Neural crest cell (in vitro differentiated cells): ENCODE results near the gene NAPSA. TPM values are rescaled to one million over a fixed set of nuclear protein-coding genes. Genes with fewer than 3 reads are reported as not detected.

ENCODE experiments used
- DNase-seq: peaks from one replicate; pipeline ENCODE4 v3.0.0; 2021; ENCODE audit warnings: low read depth, mixed read lengths, low spot score
- H3K27ac Mint-ChIP-seq: one replicate; pipeline ENCODE4 v1.8.0; 2021; ENCODE audit warnings: mild to moderate bottlenecking, mixed read lengths; ENCODE audit not compliant: unreplicated experiment
- H3K27me3 Mint-ChIP-seq: 2 replicates; pipeline ENCODE4 v1.8.0; 2021; ENCODE audit warnings: low read depth, mild to moderate bottlenecking, mixed read lengths
- H3K36me3 Mint-ChIP-seq: 2 replicates; pipeline ENCODE4 v1.8.0; 2021; ENCODE audit warnings: low read depth, mild to moderate bottlenecking, mixed read lengths
- H3K4me1 Mint-ChIP-seq: 2 replicates; pipeline ENCODE4 v1.8.0; 2021; ENCODE audit warnings: mixed read lengths
- H3K4me3 Mint-ChIP-seq: one replicate; pipeline ENCODE4 v1.8.0; 2021; ENCODE audit warnings: mild to moderate bottlenecking, mixed read lengths
- H3K9me3 Mint-ChIP-seq: 2 replicates; pipeline ENCODE4 v1.8.0; 2021; ENCODE audit warnings: mixed read lengths
- CTCF ChIP-seq: fragments of 200-600 bp; sonication (generic); conservative IDR thresholded peaks from 2 replicates; pipeline ENCODE4 v1.5.0; 2021; ENCODE audit warnings: antibody characterized with exemption, mild to moderate bottlenecking
- total RNA-seq: library from RNA; stranded (reverse); gene quantifications from 2 replicates; pipeline ENCODE4 v1.2.1, GENCODE V29; 2021

NAPSA gene
- total RNA-seq, 1 donor from 2014 or later: 1.0 TPM

- Mint-ChIP-seq H3K27me3 (peaks cover 41% of the 10 kb centered on the region), H3K27ac (no peak overlapping the region), H3K4me3 (peak overlapping the region; percentile 80), H3K9me3 (peaks cover 11% of the 10 kb centered on the region), H3K4me1 (peaks cover 38% of the 10 kb centered on the region), H3K36me3 (peaks cover 6% of the 10 kb centered on the region)
- TF ChIP-seq CTCF: no peak
- no peak for DNase-seq
Measured at GRCh38 chr19:50334741-50335421, 30.6 kb downstream of the NAPSA start.

GRCh38 chr19:50333737-50334617, 31.5 kb downstream of the NAPSA start:
- TF ChIP-seq CTCF: no peak
- Mint-ChIP-seq H3K9me3 (peaks cover 11% of the 10 kb centered on the region), H3K36me3 (peaks cover 6% of the 10 kb centered on the region), H3K27me3 (peaks cover 49% of the 10 kb centered on the region), H3K27ac (peak overlapping the region; percentile 96), H3K4me3 (peak overlapping the region; percentile 92), H3K4me1 (peaks cover 46% of the 10 kb centered on the region)
- DNase-seq: peak; percentile 83

GRCh38 chr19:50333235-50333736, 32.2 kb downstream of the NAPSA start:
- Mint-ChIP-seq H3K4me1 (peaks cover 46% of the 10 kb centered on the region), H3K4me3 (peak overlapping the region; percentile 92), H3K36me3 (peaks cover 6% of the 10 kb centered on the region), H3K27ac (peak overlapping the region; percentile 96), H3K9me3 (peaks cover 11% of the 10 kb centered on the region), H3K27me3 (peaks cover 50% of the 10 kb centered on the region)
- peak; percentile 72 for DNase-seq
- TF ChIP-seq CTCF: peak; percentile 28

- peaks cover 6% of the 10 kb centered on the region for H3K36me3 Mint-ChIP-seq
- H3K27me3 Mint-ChIP-seq: peaks cover 56% of the 10 kb centered on the region
- TF ChIP-seq CTCF: no peak
- no peak overlapping the region for H3K27ac Mint-ChIP-seq
- H3K4me1 Mint-ChIP-seq: peaks cover 46% of the 10 kb centered on the region
- peaks cover 11% of the 10 kb centered on the region for H3K9me3 Mint-ChIP-seq
- peak overlapping the region; percentile 92 for H3K4me3 Mint-ChIP-seq
- no peak for DNase-seq
Measured at GRCh38 chr19:50332244-50333038, 33.0 kb downstream of the NAPSA start.

- Mint-ChIP-seq H3K4me3 (peak overlapping the region; percentile 92), H3K27me3 (peaks cover 61% of the 10 kb centered on the region), H3K36me3 (peaks cover 9% of the 10 kb centered on the region), H3K27ac (no peak overlapping the region), H3K9me3 (peaks cover 8% of the 10 kb centered on the region), H3K4me1 (peaks cover 50% of the 10 kb centered on the region)
- TF ChIP-seq CTCF: no peak
- no peak for DNase-seq
Measured at GRCh38 chr19:50331994-50332243, 33.5 kb downstream of the NAPSA start.
